ENCODE measurements around the gene BHLHA9. TPM values are rescaled to one million over a fixed set of nuclear protein-coding genes. Genes with fewer than 3 reads are reported as not detected.

The BHLHA9 gene
- total and polyA plus RNA-seq, 9 of the 15 experiments (the other 6 are each of a cell fraction or from before 2014, with no cell fraction given): not detected

DNA sequence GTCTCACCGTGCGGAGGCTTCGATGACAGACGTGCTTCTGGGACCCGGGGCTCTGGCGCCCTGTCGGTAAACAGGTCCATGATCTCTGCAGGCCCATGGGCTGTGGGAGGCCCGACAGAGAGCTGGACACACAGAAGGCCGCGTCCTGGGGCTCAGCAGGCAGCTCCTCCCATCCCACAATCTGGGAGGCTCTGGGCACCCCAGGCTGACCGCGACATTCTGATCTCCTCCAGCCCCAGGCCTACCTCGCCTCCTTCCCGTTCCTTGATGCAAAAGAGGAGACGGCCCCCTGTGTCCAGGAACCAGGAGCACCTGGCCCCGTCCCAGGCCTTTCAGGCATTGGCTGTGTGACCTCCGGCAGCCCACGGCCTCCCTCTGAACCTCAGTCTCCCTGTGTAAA is 32.5 kb downstream of the BHLHA9 start:
- FAIRE-seq: no peak
- peak in 1 of 4 experiments; percentile 6 for DNase-seq (ENCODE audit: extremely low read depth in 1 of 4, low spot score in 3 of 4)
- BruUV-seq (replicated peaks): no TSS peak
- 13% methylated on average over 11 of the region's 18 CpGs for WGBS (ENCODE audit: insufficient coverage, low coverage, missing lambda C conversion rate)
- TF ChIP-seq JUND (IDR thresholded peaks at IDR 0.05; ENCODE audit: borderline replicate concordance, low read depth, low read length) (no peak), JUND (tag; IDR thresholded peaks at IDR 0.05; ENCODE audit: borderline replicate concordance, low read depth, low read length) (no peak), MTA1 (IDR thresholded peaks at IDR 0.05; ENCODE audit: borderline replicate concordance) (no peak), ZZZ3 (IDR thresholded peaks at IDR 0.05) (no peak), U2AF1 (optimal IDR thresholded peaks at IDR 0.05; ENCODE audit: low read depth, low read length) (no peak), TARDBP (IDR thresholded peaks at IDR 0.05) (no peak), ZNF347 (CRISPR knock-in tag; IDR thresholded peaks at IDR 0.05; ENCODE audit: low read depth) (no peak), MECOM (CRISPR knock-in tag; IDR thresholded peaks at IDR 0.05) (no peak), RUNX1 (IDR thresholded peaks at IDR 0.05; ENCODE audit: low read depth) (no peak)
- TF ChIP-seq, protein P1, sequence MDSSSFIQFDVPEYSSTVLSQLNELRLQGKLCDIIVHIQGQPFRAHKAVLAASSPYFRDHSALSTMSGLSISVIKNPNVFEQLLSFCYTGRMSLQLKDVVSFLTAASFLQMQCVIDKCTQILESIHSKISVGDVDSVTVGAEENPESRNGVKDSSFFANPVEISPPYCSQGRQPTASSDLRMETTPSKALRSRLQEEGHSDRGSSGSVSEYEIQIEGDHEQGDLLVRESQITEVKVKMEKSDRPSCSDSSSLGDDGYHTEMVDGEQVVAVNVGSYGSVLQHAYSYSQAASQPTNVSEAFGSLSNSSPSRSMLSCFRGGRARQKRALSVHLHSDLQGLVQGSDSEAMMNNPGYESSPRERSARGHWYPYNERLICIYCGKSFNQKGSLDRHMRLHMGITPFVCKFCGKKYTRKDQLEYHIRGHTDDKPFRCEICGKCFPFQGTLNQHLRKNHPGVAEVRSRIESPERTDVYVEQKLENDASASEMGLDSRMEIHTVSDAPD (CRISPR knock-in tag; IDR thresholded peaks at IDR 0.05): no peak
- TF ChIP-seq, protein P2, sequence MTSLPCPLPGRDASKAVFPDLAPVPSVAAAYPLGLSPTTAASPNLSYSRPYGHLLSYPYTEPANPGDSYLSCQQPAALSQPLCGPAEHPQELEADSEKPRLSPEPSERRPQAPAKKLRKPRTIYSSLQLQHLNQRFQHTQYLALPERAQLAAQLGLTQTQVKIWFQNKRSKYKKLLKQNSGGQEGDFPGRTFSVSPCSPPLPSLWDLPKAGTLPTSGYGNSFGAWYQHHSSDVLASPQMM (CRISPR knock-in tag; IDR thresholded peaks at IDR 0.05): no peak
- TF ChIP-seq, protein P3, sequence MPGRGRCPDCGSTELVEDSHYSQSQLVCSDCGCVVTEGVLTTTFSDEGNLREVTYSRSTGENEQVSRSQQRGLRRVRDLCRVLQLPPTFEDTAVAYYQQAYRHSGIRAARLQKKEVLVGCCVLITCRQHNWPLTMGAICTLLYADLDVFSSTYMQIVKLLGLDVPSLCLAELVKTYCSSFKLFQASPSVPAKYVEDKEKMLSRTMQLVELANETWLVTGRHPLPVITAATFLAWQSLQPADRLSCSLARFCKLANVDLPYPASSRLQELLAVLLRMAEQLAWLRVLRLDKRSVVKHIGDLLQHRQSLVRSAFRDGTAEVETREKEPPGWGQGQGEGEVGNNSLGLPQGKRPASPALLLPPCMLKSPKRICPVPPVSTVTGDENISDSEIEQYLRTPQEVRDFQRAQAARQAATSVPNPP (IDR thresholded peaks at IDR 0.05; ENCODE audit: borderline replicate concordance, insufficient read depth, insufficient read length): no peak
- TF ChIP-seq, protein P4, sequence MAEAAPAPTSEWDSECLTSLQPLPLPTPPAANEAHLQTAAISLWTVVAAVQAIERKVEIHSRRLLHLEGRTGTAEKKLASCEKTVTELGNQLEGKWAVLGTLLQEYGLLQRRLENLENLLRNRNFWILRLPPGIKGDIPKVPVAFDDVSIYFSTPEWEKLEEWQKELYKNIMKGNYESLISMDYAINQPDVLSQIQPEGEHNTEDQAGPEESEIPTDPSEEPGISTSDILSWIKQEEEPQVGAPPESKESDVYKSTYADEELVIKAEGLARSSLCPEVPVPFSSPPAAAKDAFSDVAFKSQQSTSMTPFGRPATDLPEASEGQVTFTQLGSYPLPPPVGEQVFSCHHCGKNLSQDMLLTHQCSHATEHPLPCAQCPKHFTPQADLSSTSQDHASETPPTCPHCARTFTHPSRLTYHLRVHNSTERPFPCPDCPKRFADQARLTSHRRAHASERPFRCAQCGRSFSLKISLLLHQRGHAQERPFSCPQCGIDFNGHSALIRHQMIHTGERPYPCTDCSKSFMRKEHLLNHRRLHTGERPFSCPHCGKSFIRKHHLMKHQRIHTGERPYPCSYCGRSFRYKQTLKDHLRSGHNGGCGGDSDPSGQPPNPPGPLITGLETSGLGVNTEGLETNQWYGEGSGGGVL (CRISPR knock-in tag; IDR thresholded peaks at IDR 0.05): no peak
- TF ChIP-seq, protein P5, sequence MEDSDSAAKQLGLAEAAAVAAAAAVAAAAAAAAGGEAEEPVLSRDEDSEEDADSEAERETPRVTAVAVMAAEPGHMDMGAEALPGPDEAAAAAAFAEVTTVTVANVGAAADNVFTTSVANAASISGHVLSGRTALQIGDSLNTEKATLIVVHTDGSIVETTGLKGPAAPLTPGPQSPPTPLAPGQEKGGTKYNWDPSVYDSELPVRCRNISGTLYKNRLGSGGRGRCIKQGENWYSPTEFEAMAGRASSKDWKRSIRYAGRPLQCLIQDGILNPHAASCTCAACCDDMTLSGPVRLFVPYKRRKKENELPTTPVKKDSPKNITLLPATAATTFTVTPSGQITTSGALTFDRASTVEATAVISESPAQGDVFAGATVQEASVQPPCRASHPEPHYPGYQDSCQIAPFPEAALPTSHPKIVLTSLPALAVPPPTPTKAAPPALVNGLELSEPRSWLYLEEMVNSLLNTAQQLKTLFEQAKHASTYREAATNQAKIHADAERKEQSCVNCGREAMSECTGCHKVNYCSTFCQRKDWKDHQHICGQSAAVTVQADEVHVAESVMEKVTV (CRISPR knock-in tag; IDR thresholded peaks at IDR 0.05): no peak
- H2AFZ ChIP-seq (ENCODE audit: low read depth, low read length): no peak overlapping the region
- no peak overlapping the region for H3K4me3 ChIP-seq
- no peaks in the 10 kb centered on the region for H3K36me3 ChIP-seq (ENCODE audit: control insufficient read depth, insufficient read depth, low read length)
- ChIA-PET POLR2A (no interaction called here), CTCF (ENCODE audit: low intra/inter-chr PET ratio) (no interaction called here)
- H3K79me2 ChIP-seq (ENCODE audit: control insufficient read depth, insufficient read depth, low read length): no peaks in the 10 kb centered on the region
- intact Hi-C loops (cut with micrococcal nuclease): no loop called here
- H3K9me3 ChIP-seq (replicated peaks; ENCODE audit: control insufficient read depth, insufficient read depth, low read depth, low read length): no peaks in the 10 kb centered on the region
- peaks cover 0 to 22% of the 10 kb centered on the region in 2 experiments; a peak in 2 of 5 replicates for H3K4me1 ChIP-seq (replicated peaks in 1 of 2; ENCODE audit: control insufficient read depth in 2 of 2, insufficient read depth in 2 of 2, low read length in 2 of 2)
- ATAC-seq: no peak
- peaks cover 32 to 70% of the 10 kb centered on the region in 2 experiments for H3K27me3 ChIP-seq (ENCODE audit: control insufficient read depth in 2 of 2, insufficient read depth in 2 of 2, low read length in 2 of 2)
- in situ Hi-C loops (cut with MboI): no loop called here
- no peak overlapping the region for H3K27ac ChIP-seq (ENCODE audit: extremely low read depth, low read depth, low read length)
- no peaks in the 10 kb centered on the region for H3K9me1 ChIP-seq (ENCODE audit: control insufficient read depth, insufficient read depth, low read length)
- no peaks in the 10 kb centered on the region; the same call in 1 of the 2 replicates for H4K20me1 ChIP-seq (replicated peaks; ENCODE audit: control insufficient read depth, insufficient read depth, low read length)
- 0 out of 4 replicates have a peak overlapping the region, but pooled peaks of 1 of the 2 experiments have one; percentile 45 for H3K9ac ChIP-seq (ENCODE audit: insufficient read depth in 1 of 2, low read depth in 2 of 2, low read length in 2 of 2)
- H3K4me2 ChIP-seq (ENCODE audit: insufficient read depth, low read length): no peak overlapping the region

Measured in K562 (cell line).